BLaER1 treated with 17β-estradiol and CSF1 and Interleukin-3, amounts not matched to agents 10 nM and 100 nM (cell line): ENCODE data around the gene TUBA1B.
A peak's percentile ranks its signal among the peaks of the same experiment; 100 is the strongest.
"Not testable (repeated sequence)": the region's sequence is repeated elsewhere in the genome, so short reads cannot be mapped to it uniquely, and the experiment has no call there.

ENCODE experiments used
- H3K27ac ChIP-seq, 11 experiments: shearing (Covaris generic); formaldehyde crosslinking; 2 replicates each; pipeline ENCODE4 v1.8.1; 2022
- H3K27me3 ChIP-seq, 11 experiments: shearing (Covaris generic); formaldehyde crosslinking; 2 replicates each; pipeline ENCODE4 v1.8.1; 2022
- H3K36me3 ChIP-seq, 11 experiments: shearing (Covaris generic); formaldehyde crosslinking; 2 replicates each; pipeline ENCODE4 v1.8.1; 2022
- H3K4me1 ChIP-seq, 10 experiments: shearing (Covaris generic); formaldehyde crosslinking; 2 replicates each; pipeline ENCODE4 v1.8.1; 2022
- H3K4me2 ChIP-seq, 11 experiments: shearing (Covaris generic); formaldehyde crosslinking; 2 replicates each; pipeline ENCODE4 v1.8.1; 2022
- H3K4me3 ChIP-seq, 10 experiments: shearing (Covaris generic); formaldehyde crosslinking; 2 replicates each; pipeline ENCODE4 v1.8.1; 2022
- H3K9ac ChIP-seq, 11 experiments: shearing (Covaris generic); formaldehyde crosslinking; 2 replicates each; pipeline ENCODE4 v1.8.1; 2022
- H3K9me3 ChIP-seq, 11 experiments: shearing (Covaris generic); formaldehyde crosslinking; replicated peaks in 1 of 11; 2 replicates each; pipeline ENCODE4 v1.8.1; 2022
- H4K20me1 ChIP-seq, 11 experiments: shearing (Covaris generic); formaldehyde crosslinking; 2 replicates each; pipeline ENCODE4 v1.8.1; 2022
- Cebpa-rat ChIP-seq, 11 experiments: shearing (Covaris generic); IDR thresholded peaks; 2 replicates each; pipeline ENCODE4 v1.8.1; 2022

Gene TUBA1B

GRCh38 chr12:49131894-49132461 lies 783 bp upstream of the TUBA1B start:
- Histone ChIP-seq H3K4me2 (peak overlapping the region; percentile 83 to 100 (median 92)), H3K27me3 (no peaks in the 10 kb centered on the region), H3K9me3 (no peaks in the 10 kb centered on the region), H3K4me1 (peaks cover 35 to 49% (median 39%) of the 10 kb centered on the region in 10 experiments), H3K27ac (peak overlapping the region; percentile 56 to 100 (median 99); a peak in 21 of 22 replicates), H3K4me3 (peak overlapping the region; percentile 77 to 100 (median 98)), H3K9ac (peak overlapping the region; percentile 98 to 100 (median 100)), H3K36me3 (peaks cover 26 to 36% (median 32%) of the 10 kb centered on the region in 11 experiments), H4K20me1 (peaks cover 32 to 38% (median 36%) of the 10 kb centered on the region in 11 experiments)
- TF ChIP-seq Cebpa-rat (IDR thresholded peaks at IDR 0.05) = no peak

DNA sequence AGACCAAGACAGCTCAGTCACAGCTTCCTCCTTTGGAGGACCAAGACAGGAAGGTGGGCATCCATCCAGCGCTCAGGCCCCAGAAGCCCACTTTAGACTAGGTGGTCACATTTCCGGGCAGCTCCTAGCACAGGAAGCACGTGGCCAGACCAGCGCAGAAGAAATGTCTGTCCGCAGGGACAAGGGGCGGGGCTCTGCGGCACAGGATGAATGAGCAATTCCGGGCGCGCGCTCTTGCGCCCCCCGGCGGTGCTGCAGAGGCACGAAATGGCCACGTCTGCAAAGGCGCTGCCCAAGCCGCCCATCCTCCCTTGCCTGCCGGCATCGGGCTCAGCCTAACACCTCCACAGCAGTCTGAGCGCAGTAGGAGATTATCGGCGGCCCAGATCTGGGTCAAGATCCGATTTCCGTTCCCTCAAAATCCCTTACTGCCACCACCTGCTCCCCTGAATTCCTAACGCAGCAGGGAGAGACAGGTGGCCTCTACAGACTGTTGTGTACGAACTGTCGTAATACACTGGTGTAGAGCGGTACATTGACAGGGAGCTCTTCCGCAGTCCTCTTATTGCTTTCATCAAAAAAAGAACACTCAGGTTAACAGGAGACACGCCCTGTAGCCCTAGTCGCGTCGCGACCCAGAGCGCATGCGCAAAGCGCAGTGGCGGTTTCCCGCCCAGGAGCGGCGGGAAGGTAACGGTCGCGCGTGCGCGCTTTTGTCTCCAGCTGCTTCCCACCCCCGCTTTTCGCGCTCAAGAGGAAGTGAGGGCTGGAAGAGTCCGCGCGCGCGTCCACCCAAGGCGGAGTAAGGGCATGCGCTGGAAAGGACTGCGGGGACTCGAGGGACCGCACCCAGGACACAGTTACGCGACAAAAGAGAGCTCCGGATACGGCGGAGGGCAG lies 794 bp downstream of the TUBA1B start:
- Histone ChIP-seq H3K4me1 (peaks cover 35 to 50% (median 39%) of the 10 kb centered on the region in 10 experiments), H3K4me2 (peak overlapping the region; percentile 83 to 100 (median 92)), H3K9ac (peak overlapping the region; percentile 98 to 100 (median 100)), H3K27ac (peak overlapping the region; percentile 96 to 100 (median 99)), H3K36me3 (peaks cover 29 to 39% (median 36%) of the 10 kb centered on the region in 11 experiments), H4K20me1 (peaks cover 34 to 50% (median 42%) of the 10 kb centered on the region in 11 experiments), H3K9me3 (no peaks in the 10 kb centered on the region), H3K4me3 (peak overlapping the region; percentile 77 to 100 (median 98)), H3K27me3 (no peaks in the 10 kb centered on the region)
- TF ChIP-seq Cebpa-rat (IDR thresholded peaks at IDR 0.05) = no peak

GRCh38 chr12:49129332-49130150 lies 1.7 kb downstream of the TUBA1B start:
- peaks cover 34 to 51% (median 42%) of the 10 kb centered on the region in 11 experiments for H4K20me1 ChIP-seq
- TF ChIP-seq Cebpa-rat (IDR thresholded peaks at IDR 0.05) = no peak
- peaks cover 35 to 50% (median 39%) of the 10 kb centered on the region in 10 experiments for H3K4me1 ChIP-seq
- H3K36me3 ChIP-seq = peaks cover 29 to 39% (median 36%) of the 10 kb centered on the region in 11 experiments
- peak overlapping the region; percentile 98 to 100 (median 100) for H3K9ac ChIP-seq
- H3K9me3 ChIP-seq = no peaks in the 10 kb centered on the region
- peak overlapping the region; percentile 77 to 100 (median 98) for H3K4me3 ChIP-seq
- H3K27ac ChIP-seq = peak overlapping the region; percentile 96 to 100 (median 99); a peak in 21 of 22 replicates
- H3K4me2 ChIP-seq = peak overlapping the region; percentile 83 to 100 (median 92)
- H3K27me3 ChIP-seq = no peaks in the 10 kb centered on the region

DNA sequence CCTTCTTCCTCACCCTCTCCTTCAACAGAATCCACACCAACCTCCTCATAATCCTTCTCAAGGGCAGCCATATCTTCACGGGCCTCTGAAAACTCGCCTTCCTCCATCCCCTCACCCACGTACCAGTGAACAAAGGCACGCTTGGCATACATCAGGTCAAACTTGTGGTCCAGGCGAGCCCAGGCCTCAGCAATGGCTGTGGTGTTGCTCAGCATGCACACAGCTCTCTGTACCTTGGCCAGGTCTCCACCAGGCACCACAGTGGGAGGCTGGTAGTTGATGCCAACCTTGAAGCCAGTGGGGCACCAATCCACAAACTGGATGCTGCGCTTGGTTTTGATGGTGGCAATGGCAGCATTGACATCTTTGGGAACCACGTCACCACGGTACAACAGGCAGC lies 3.2 kb downstream of the TUBA1B start:
- H3K9ac ChIP-seq, H3K27me3 ChIP-seq, H3K9me3 ChIP-seq, H3K27ac ChIP-seq, H3K4me3 ChIP-seq: not testable (repeated sequence)
- peak overlapping the region in 2 of 11 experiments; percentile 5 to 19; a peak in 1 of 22 replicates for H3K4me2 ChIP-seq
- peaks cover 24 to 37% (median 26%) of the 10 kb centered on the region in 10 experiments for H3K4me1 ChIP-seq
- H3K36me3 ChIP-seq = peaks cover 29 to 39% (median 36%) of the 10 kb centered on the region in 11 experiments
- H4K20me1 ChIP-seq = peaks cover 34 to 51% (median 42%) of the 10 kb centered on the region in 11 experiments

DNA sequence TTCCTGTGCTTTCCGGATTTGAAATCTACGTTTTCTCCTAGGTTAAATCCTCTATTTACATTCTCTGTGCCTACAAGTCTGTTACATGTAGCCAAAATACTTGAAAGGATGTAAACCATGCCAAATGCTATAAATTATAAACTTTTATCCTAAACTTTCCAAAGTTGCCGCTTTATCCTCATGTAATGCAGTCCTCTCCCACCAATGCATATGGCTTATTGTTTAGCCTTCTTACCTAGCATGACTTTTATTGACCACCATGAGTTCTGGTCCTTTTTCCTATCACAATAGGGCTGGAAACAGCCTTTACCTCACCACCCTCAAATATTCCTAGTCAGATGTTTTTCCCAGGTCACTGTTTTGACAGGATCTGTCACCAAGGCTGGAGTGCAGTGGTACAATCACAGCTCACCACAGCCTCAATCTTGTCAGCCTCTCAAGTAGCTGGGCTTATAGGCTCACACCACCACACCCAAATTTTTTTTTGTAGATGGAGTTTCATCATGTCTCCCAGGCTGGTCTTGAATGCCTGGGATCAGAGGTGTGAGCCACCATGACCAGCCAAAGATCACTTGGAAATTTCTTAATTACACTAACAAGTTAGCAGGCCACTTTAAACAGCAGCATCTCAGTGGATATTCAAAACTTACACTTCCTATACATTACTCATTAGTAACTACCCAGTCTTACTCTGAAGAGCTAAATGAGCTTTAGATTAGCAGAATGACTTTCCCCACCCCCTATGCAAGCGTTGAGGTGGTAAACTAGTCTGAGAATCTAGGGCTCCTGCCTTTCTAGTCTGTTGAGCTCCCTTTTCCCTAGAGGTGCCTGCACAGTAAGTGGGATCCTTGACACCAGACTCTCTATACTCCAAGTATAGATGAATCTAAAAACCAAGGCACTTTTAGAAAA lies 4.1 kb downstream of the TUBA1B start:
- Histone ChIP-seq H4K20me1 (peaks cover 34 to 51% (median 42%) of the 10 kb centered on the region in 11 experiments), H3K4me1 (peaks cover 15 to 28% (median 18%) of the 10 kb centered on the region in 10 experiments), H3K27me3 (no peaks in the 10 kb centered on the region), H3K36me3 (peaks cover 29 to 39% (median 36%) of the 10 kb centered on the region in 11 experiments), H3K9me3 (no peaks in the 10 kb centered on the region), H3K27ac (no peak overlapping the region), H3K4me2 (peak overlapping the region in 2 of 11 experiments; percentile 5 to 19; a peak in 3 of 22 replicates), H3K9ac (0 out of 22 replicates have a peak overlapping the region, but pooled peaks of 1 of the 11 experiments have one; percentile 12), H3K4me3 (no peak overlapping the region)
- TF ChIP-seq Cebpa-rat (IDR thresholded peaks at IDR 0.05) = no peak

DNA sequence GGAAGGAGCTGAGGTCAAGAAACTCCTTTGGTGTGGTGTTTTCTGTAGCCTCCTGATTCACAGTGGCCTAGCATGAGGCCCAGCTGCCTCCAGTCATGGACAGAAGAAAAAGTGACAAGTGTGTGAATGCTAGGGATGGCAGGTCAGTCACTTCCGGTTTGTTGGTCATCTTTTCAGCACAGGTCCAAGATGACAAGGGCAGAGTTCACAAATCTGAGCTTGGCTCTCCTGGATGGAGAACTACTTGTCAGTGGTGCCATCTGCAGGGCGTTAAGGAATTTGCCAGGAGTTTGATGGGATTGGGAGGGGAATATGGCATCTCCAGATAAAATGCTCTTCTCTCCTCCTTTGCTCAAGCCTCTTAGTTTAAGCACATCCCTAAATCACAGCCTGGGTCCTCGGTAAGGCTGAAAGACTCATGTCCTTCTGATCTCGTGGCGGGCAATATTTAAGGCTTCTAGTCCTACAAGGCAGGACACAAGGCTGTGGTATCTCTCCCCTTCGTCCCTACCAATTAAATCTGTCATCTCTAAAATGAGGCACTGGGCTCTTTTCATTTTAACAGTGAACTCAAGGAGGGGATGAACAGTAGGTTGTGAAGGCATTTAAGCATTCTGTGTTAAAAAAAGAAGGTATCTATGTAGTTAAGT lies 10.0 kb downstream of the TUBA1B start:
- Histone ChIP-seq H3K4me1 (no peaks in the 10 kb centered on the region), H3K4me2 (no peak overlapping the region), H4K20me1 (peaks cover 0 to 9% (median 0%) of the 10 kb centered on the region in 11 experiments; a peak in 7 of 22 replicates), H3K27ac (no peak overlapping the region), H3K9me3 (no peaks in the 10 kb centered on the region), H3K4me3 (no peak overlapping the region), H3K36me3 (no peaks in the 10 kb centered on the region), H3K27me3 (no peaks in the 10 kb centered on the region), H3K9ac (no peak overlapping the region)
- no peak for TF ChIP-seq Cebpa-rat (IDR thresholded peaks at IDR 0.05)

DNA sequence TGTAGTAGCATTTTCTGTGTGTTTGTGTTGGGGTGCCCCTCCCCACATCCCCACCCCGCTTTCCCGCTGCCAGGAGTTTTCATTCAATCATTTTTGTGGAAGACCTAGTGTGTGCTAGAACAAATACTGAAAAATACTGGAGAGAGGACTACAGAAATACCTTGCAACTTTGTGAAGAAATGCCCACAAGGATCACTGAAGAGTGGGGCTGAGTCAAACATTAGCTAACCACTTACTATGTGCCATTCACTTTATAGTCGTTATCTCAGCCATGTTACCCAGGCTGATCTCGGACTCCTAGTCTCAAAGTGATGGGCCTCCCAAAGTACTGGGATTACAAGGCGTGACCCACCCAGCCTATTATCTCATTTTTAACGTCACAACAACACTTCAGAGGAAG lies 20.0 kb downstream of the TUBA1B start:
- Histone ChIP-seq H3K9ac (peak overlapping the region; percentile 55 to 97 (median 94); a peak in 20 of 22 replicates), H3K27ac (peak overlapping the region in 9 of 11 experiments; percentile 33 to 95 (median 92); a peak in 17 of 22 replicates)
- TF ChIP-seq Cebpa-rat (IDR thresholded peaks at IDR 0.05) = no peak

More for the DNA sequence above, 20.0 kb downstream of the TUBA1B start:
- H3K4me2 ChIP-seq = peak overlapping the region; percentile 45 to 97 (median 71); a peak in 21 of 22 replicates
- no peaks in the 10 kb centered on the region for H3K27me3 ChIP-seq
- H4K20me1 ChIP-seq = peaks cover 0 to 36% (median 32%) of the 10 kb centered on the region in 11 experiments; a peak in 13 of 22 replicates
- H3K36me3 ChIP-seq = peaks cover 0 to 20% (median 16%) of the 10 kb centered on the region in 11 experiments; a peak in 11 of 22 replicates
- H3K4me1 ChIP-seq = peaks cover 35 to 45% (median 37%) of the 10 kb centered on the region in 10 experiments
- H3K4me3 ChIP-seq = peak overlapping the region; percentile 85 to 100 (median 98); a peak in 17 of 20 replicates
- H3K9me3 ChIP-seq = peaks cover 0 to 15% (median 6%) of the 10 kb centered on the region in 11 experiments; a peak in 11 of 22 replicates
